ENCODE results near the gene SLFN11.
"Not testable (repeated sequence)": the region's sequence is repeated elsewhere in the genome, so short reads cannot be mapped to it uniquely, and the experiment has no call there.

The SLFN11 gene

GRCh38 chr17:35350493-35350892, 22.9 kb downstream of the SLFN11 start:
- no peak for DNase-seq

- peak; percentile 86 for DNase-seq
These were observed 27.3 kb downstream of the SLFN11 start for GRCh38 chr17:35345926-35346771.

- no peak for DNase-seq
These were observed 27.9 kb downstream of the SLFN11 start for GRCh38 chr17:35345445-35345925.

- no peak for DNase-seq
These were observed 29.2 kb downstream of the SLFN11 start for GRCh38 chr17:35344262-35344661.

- DNase-seq = no peak
These were observed 31.1 kb downstream of the SLFN11 start for GRCh38 chr17:35342276-35342675.

- DNase-seq = peak; percentile 58
These were observed 31.9 kb downstream of the SLFN11 start for GRCh38 chr17:35341411-35341992.

DNA sequence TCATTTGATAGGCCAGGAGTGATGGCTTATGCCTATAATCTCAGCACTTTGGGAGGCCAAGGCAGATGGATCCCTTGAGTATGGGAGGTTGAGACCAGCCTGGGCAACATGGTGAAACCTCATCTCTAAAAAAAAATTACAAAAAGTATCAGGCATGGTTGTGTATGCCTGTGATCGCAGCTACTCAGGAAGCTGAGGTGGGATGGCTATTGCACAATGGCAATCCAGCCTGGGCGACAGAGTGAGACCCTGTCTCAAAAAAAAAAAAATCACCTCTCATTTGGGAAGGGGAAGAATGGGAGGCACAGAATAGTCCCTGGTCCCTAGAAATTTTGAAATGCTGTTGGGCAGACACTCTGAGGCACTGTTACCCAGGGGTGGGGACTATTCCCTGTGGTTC, 35.2 kb downstream of the SLFN11 start:
- no peak for DNase-seq

DNA sequence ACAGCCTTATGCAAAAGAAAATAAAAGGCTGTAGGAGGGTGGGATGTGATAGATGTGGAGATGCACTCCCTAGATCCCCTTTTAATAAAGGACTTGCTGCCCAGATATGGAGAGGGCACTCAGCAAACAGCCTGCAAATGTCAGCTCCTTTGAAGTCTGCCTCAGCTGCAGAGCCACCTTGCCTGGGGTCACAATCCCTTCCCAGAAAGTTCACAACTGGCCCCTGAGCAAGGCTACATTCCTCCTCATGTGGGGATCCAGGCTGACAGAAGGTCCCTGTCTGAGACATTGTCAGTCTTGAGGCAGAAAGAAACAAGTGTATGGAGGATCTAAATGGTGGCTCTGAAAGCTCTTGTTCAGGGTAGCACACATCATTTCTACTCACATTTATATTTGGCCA, 36.1 kb downstream of the SLFN11 start:
- no peak for DNase-seq

GRCh38 chr17:35333578-35333977, 39.8 kb downstream of the SLFN11 start:
- DNase-seq = not testable (repeated sequence)

DNA sequence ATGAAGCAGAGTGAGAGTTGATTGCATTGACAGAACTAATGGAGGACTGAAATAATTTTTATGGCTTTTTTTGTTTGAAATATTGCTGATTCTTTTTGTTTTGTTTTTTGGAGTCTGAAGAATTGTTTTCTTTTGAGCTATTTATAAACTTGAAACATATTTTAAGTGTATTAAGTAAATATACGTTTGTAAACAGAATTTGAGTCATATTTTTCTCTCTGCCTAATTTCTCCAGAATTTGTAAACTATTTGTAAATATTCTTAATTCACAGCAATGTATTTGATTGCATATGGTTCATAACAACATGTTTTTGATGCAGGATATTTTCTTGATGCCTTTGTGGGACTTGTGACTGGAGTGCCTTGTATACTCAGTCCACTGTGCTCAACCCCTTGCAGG, 50.7 kb downstream of the SLFN11 start:
- DNase-seq = no peak

- DNase-seq = no peak
These were observed 57.5 kb downstream of the SLFN11 start for GRCh38 chr17:35315971-35316370.

- no peak for DNase-seq
These were observed 58.1 kb downstream of the SLFN11 start for GRCh38 chr17:35315283-35315682.

- DNase-seq = no peak
These were observed 58.8 kb downstream of the SLFN11 start for GRCh38 chr17:35314415-35315216.

GRCh38 chr17:35313875-35314409, 59.5 kb downstream of the SLFN11 start:
- DNase-seq = no peak

DNA sequence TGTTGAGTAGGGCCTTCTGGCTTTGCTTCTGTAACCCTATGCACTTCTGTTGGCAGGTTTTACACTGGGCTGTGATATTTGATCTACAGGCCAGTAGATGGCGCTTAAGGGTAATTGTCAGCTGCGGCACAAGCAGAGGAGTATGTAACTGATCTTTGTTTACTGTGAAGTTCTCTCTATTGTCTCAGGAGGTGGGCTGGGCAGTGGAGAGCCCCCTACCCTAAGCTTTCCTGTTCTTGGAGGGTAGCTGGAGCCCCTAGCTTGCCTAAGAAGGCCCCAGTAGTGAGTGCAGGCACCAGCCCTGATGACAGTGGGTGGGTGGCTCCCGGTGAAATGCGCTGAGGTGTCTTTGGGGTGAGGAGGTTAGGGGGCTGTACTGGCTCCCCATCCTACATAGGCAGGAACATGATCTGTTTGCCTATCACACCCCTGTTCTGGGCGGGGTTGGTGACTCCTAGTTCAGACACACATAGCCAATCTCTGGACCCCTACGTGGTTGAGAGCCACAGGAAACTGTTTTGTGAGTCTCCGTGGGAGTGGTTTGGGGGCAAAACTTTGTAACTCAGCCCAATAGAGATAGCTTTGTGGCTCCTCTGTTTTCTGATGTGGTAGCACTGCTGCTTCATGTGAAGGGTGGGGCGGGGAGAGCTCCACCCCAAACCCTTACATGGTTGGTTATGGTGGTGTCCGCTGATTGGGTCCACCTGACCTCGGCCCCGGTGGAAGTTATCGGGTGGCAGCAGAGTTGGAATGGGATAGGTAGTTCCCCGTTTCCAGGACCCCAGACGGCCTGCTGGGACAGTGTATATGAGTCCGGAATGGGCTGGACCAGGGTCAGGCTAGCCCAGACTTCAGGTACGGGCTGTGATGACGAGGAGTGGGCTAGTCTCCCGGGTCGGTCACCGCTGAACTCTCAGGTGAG, 60.4 kb downstream of the SLFN11 start:
- peak; percentile 74 for DNase-seq

DNA sequence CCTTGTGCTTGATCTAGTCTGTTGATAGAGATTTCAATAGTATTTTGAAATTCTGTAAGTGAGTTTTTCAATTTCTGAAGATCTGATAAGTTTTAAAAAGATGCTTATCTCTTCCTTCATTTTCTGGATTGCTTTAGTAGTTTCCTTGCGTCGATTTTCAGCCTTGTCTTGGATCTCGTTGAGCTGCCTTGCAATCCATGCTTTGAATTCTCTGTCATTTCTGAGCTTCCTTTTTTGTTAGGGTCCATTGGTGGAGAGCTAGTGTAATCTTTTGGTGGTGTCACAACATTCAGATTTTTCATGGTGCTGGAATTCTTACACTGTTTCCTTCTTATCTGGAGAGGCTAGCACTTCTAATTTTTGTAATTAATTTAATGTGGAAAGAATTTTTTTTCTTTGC, 61.1 kb downstream of the SLFN11 start:
- DNase-seq = no peak

GRCh38 chr17:35309345-35309744, 64.1 kb downstream of the SLFN11 start:
- DNase-seq = not testable (repeated sequence)
